Epidermal melanocyte (primary cell): Measurements from ENCODE around the gene IMPG2.

Source experiments
- DNase-seq: peaks from one replicate; pipeline ENCODE4 v3.0.0; 2011; ENCODE audit warnings: low spot score; ENCODE audit not compliant: insufficient read length

Gene IMPG2

GRCh38 chr3:101273608-101274007 is 46.8 kb downstream of the IMPG2 start:
- no peak for DNase-seq

DNA sequence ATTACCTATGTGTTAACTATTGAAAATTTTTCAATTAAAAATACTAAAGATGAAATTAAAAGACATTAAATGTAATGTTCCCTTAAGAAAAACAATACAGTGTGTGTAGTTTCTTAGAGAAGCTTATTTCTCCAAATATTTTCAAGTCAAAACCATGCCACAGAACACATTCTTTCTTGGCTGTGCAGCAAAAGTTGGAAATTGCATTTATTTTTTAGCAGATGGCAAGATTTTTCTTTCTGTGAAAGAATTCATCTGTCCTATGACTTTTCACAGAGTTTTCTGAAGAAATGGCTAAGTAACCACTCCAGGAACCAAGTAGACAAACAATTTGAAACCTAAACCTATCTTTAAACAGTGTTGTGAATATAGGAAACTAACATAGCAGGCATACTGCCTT is 47.2 kb downstream of the IMPG2 start:
- DNase-seq: no peak

- DNase-seq: no peak
These were observed 48.6 kb downstream of the IMPG2 start for GRCh38 chr3:101271728-101272127.

DNA sequence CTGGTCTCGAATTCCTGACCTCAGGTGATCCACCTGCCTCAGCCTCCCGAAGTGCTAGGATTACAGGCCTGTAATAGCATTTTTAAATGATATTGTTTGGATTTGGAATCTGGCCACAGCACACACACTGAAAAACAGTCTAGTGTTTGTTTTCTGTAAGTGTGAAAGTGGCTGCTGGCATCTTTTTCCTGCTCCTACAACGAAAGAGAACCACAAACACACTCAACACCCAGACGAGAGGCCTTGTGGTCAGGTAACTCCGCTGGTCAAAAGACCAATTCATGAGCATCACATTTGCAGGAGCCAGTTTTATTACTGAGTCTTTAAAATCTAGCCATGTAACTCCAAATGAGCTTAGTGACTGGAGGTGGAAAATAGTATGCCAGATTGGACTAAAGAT is 50.2 kb downstream of the IMPG2 start:
- DNase-seq: no peak

DNA sequence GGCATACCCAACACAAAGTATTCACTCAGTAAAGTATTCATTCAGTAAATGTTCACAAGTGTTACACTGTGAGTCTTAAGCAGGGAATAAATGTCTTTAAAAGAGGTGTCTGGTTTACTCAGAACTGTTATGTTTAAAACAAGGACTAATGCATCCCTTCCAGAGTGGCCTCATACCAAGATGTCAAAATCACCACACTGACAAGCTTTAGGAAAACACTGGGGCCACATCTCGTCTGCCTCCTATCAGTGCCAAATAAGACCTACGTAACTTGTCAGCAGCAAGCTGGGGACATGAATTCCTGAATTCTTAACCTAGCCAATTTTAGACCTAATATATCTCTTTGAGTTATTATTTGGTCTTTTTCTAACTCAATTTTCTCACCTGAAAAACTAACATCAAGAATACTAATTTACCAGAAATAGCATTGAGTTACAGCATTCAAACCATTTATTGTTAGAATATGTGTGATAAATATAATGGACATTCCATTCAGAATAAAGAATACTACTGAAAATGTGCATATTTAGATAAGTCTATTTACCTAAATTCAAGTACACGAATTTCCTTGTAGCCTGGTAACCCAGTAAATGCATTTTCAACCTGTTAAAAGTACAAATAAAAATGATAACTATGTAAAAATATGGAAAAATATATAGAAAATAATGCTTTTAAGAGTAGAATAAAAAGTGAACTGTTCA is 51.3 kb downstream of the IMPG2 start:
- no peak for DNase-seq

GRCh38 chr3:101268141-101268540 is 52.2 kb downstream of the IMPG2 start:
- no peak for DNase-seq

DNA sequence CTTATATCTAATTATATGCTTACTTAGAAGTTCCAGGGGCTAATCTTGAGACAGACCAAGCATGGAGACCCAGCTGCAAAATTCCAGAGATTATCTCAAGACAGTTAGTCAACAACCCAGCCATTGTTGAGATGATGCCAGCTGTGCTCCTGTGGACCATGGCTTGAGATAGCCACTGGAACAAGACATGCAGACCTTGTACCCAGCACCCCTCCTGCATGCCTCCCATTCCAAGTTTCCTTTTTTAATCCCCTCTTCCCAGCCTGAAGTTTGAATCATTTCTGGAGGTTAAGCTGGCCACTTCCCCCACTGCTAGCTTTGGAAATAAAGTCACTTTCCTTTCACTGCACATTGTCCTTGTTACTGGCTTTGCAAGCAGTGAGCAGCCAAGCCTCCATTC is 53.8 kb downstream of the IMPG2 start:
- DNase-seq: no peak

- DNase-seq: no peak
These were observed 54.3 kb downstream of the IMPG2 start for GRCh38 chr3:101266071-101266470.

DNA sequence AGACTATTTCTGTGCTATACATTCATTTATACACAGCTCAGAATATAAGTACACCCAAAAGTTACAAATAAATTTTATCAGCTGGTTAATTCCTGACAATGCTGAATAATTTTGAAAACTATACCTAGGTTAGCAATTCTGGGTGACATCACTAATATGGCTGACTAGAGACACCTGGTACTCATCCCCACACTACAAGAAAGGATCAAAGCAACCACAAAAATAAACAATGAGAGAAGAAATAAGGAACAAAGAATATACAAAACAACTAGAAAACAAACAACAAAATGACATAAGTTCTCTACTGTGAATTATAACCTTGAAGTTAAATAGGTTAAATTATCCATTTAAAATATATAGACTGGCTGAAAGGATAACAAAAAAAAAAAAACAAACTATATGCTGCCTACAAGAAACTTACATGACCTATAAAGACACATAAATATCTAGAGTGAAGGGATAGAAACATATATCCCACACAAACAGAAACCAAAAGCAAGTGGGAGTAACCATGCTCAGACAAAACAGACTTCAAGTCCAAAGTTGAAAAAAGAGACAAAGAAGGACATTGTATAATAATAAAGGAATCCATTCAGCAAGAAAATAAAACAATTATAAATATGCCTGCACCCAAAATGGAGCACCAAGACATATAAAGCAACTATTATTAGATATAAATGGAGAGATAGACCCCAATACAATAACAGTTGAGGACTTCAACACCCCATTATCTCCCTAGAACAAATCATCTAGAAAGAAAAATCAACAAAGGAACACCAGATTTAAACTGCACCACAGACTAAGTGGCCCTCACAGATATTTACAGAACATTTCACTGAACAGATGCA is 57.8 kb downstream of the IMPG2 start:
- no peak for DNase-seq

DNA sequence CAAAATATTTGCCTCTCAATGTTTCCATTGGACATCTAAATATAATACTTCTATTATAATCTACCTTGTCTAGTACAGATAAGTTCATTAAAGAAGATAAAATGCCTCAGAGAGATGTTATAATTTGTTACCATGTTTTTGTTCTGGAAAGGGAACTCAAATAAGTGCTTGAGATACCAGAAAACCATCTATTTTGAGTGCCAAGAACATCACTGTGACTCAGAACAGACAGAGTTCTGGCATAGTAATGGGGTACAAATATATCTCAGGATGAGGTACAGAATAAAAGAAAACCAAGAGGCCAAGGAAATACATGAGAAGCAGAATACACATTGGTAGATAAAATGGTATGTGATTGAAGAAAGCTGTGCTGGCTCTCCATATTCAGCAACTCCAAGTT is 58.9 kb downstream of the IMPG2 start:
- no peak for DNase-seq

DNA sequence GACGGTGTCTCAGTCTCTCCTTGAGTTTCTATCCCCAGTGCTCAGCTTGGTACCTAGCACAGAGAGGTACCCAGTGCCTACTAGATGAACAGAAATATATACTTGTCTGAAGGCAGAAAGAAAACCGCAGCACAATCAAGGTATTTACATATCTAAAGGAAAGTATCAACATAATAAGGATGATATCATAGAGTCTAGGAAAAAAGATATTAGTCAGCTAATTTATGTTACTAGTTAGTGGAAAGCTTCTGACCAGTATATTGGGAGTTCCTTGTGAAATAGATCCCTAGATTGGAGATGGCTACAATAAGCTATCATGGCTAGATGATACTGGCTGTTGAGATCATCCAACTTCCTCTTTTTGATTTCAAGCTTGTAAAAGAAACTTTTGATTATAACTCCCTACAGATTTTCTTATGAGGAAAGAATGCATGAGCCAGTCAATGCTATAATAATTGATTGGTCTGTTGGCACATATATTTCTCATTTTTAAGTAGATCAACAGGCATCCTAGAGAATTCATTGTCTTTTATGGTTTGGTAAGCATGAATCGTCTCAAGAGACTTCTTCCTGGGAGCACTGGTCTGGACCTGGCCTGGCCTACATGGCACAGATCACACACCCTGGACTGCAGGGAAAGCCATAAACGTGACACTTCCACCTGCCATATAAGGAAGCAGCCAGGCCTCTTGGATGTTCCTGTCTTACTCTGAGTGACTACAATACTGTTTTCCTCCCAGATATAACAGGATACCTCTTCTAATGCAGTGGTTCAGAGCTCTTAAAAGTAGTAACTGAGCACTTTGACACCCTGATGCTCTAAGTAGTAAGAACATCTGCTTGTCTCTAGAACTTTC is 60.7 kb downstream of the IMPG2 start:
- DNase-seq: no peak

DNA sequence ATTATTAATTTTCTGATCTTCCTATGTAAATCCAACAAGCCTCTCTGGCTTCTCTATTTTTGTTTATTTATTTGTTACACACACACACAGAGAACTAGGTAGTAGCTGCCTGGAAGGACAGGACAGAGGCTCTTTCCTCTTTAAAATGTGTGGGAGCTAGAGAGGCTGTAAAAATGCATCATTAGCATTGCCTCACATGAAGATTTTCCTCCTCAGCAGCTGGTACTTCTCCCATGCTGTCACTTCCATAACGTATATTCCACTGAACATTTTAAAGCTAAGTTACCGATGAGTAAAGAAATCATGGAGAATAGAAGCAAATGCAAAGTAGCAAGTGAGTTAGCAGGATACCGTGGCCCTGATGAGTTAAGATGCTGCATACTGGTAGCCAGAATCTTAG is 63.9 kb downstream of the IMPG2 start:
- DNase-seq: no peak

- no peak for DNase-seq
These were observed 64.9 kb downstream of the IMPG2 start for GRCh38 chr3:101255441-101255840.

GRCh38 chr3:101253396-101253795 is 67.0 kb downstream of the IMPG2 start:
- no peak for DNase-seq

DNA sequence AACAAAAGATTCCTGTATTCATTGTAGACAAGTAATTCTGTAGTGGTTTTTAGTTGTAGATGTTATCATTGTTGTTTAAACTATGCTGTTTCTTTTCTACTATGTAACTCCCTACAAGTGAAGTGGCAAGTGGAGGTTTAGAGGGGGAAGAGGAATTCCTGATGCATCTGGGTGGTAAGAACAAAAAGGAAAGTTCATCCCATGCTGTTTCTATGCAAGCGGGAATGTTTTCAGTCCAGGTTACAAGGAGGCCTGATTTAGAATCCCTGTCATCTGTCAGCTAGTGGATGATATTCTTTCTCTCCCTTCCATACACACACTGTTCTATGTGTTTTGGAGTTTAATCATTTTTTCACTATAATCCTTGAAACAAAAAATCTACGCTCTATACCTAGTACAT is 67.4 kb downstream of the IMPG2 start:
- no peak for DNase-seq

DNA sequence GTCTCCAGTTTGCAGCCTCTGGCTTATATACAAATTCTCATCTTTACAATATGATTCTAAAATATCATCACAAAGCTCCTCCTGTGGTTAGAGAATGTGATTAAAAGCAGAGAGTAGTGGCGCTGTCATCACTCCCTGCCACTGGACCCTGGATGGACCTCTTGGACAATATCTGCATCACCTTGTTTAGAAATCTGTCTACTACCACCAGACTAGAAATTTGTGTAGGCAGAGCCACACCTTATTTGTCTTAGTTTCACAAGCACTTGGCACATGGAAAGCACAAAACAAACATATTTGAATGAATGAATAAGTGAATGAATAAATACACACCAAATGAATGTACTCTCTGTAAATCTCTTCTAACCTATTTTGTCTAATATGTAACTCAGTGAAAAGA is 68.1 kb downstream of the IMPG2 start:
- no peak for DNase-seq

DNA sequence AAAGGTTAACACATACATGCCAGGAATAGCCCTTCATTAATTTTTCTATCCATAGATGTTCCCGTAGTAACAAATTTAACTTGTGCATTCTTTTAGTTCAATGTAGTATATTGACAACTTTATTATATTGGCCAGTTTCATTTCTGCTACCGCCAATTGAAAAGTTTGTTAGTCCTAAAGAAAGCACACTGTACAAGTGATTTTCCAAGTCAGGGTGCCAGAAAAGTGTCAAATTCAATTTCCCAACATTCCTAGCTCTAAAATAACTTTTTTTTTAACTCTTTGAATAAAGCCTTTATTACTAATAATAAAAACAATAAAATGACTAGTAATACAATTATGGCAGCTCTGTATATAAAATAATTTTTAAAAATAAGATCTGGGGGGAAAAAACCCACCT is 68.9 kb downstream of the IMPG2 start:
- DNase-seq: no peak

DNA sequence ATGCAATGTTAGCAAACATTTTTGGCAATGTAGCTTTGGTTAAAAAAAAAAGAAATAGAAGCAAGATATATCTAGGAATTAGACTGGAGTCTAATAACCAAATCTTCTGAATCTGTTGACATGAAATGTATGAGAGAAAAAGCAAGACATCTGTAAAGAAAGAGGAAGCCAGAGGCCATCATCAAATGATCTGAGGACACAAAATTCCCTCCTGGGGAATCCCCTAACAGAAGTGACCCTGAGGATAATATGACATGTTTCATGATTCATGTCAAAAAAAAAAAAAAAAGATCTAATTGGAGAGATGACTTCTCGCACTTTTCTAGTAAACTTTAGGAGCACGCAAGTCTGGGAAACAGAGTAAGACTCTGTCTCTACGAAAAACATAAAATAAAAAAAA is 70.9 kb downstream of the IMPG2 start:
- DNase-seq: no peak

DNA sequence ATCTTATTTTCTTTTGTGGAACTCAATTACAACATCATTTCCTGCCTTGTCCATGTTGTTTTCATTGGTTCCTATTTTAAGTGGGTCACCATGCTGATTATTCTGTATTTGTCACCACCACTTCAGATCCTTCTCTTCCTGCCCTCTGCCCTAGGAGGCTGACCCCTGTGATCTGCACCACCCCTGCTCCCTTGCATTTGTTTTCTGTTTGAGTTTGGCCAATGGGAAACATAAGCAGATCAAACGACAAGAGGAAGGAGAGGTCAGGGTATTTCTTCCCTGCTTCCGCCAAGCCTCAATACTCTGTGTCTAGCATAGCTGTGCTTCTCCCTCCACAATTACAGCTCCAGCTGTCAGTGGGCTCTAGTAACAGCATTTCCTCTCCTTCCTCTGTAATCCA is 71.6 kb downstream of the IMPG2 start:
- no peak for DNase-seq

DNA sequence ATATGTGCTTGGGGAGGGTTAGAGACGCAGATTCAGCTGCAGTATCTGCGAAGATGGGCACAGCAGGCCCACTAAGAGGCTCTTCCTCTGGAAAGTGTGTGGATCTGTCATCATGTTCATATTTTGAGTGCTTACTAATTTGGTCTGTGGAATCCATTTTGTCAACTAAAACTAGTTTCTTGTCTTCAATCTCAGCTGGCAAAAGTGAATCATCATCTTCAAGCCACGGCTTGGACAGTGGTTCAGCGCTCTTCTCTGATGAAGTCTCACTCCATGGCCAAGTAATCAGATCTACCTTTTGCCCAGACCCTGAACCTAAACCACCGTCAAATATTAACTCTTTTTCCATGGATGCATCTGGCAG is 76.2 kb downstream of the IMPG2 start:
- no peak for DNase-seq

GRCh38 chr3:101243285-101244211 is 76.8 kb downstream of the IMPG2 start:
- no peak for DNase-seq
